Measurements from ENCODE around the gene MAN1C1. TPM values are rescaled to one million over a fixed set of nuclear protein-coding genes. Genes with fewer than 3 reads are reported as not detected.
A peak's percentile ranks its signal among the peaks of the same experiment; 100 is the strongest.

Gene MAN1C1
- polyA plus RNA-seq, 1 of the 3 experiments (the other 2 are of a cell fraction) = 0.20 TPM

- Histone ChIP-seq H3F3A (replicated peaks; ENCODE audit: insufficient read depth) (no peaks in the 10 kb centered on the region), H2AFZ (ENCODE audit: low read depth) (0 out of 2 replicates have a peak overlapping the region, but pooled peaks have one; percentile 40), H3K9ac (no peak overlapping the region), H4K20me1 (ENCODE audit: insufficient read depth) (no peaks in the 10 kb centered on the region), H3K4me1 (ENCODE audit: control insufficient read depth in 1 of 2, insufficient read depth in 2 of 2, low read depth in 1 of 2, low read length in 1 of 2) (peaks cover 0 to 29% of the 10 kb centered on the region in 2 experiments; a peak in 2 of 4 replicates), H3K79me2 (ENCODE audit: insufficient read depth) (no peaks in the 10 kb centered on the region), H3K36me3 (replicated peaks in 1 of 2; ENCODE audit: control insufficient read depth in 1 of 2, insufficient read depth in 2 of 2, low read length in 1 of 2) (no peaks in the 10 kb centered on the region), H3K9me3 (no peaks in the 10 kb centered on the region), H3K9me2 (no peaks in the 10 kb centered on the region), H3K27ac (ENCODE audit: low read depth in 2 of 2, low read length in 1 of 2) (no peak overlapping the region), H3K4me3 (ENCODE audit: low read depth in 2 of 2, low read length in 1 of 2) (no peak overlapping the region), H3K27me3 (ENCODE audit: insufficient read depth) (peaks cover 34% of the 10 kb centered on the region), H3K4me2 (no peak overlapping the region; the same call in 1 of the 2 replicates)
- ChIA-PET POLR2A (no interaction called here), CTCF (interaction anchor here (0.6 to 4.6 kb wide), 18 partner anchors 8 to 190 kb away, joined by 3 to 26 read pairs (median 8); partner anchors contain the start of gene SELENON)
- WGBS (ENCODE audit: low lambda C conversion rate) = 73% methylated on average over 4 of the region's 4 CpGs
- TF ChIP-seq, protein P1, sequence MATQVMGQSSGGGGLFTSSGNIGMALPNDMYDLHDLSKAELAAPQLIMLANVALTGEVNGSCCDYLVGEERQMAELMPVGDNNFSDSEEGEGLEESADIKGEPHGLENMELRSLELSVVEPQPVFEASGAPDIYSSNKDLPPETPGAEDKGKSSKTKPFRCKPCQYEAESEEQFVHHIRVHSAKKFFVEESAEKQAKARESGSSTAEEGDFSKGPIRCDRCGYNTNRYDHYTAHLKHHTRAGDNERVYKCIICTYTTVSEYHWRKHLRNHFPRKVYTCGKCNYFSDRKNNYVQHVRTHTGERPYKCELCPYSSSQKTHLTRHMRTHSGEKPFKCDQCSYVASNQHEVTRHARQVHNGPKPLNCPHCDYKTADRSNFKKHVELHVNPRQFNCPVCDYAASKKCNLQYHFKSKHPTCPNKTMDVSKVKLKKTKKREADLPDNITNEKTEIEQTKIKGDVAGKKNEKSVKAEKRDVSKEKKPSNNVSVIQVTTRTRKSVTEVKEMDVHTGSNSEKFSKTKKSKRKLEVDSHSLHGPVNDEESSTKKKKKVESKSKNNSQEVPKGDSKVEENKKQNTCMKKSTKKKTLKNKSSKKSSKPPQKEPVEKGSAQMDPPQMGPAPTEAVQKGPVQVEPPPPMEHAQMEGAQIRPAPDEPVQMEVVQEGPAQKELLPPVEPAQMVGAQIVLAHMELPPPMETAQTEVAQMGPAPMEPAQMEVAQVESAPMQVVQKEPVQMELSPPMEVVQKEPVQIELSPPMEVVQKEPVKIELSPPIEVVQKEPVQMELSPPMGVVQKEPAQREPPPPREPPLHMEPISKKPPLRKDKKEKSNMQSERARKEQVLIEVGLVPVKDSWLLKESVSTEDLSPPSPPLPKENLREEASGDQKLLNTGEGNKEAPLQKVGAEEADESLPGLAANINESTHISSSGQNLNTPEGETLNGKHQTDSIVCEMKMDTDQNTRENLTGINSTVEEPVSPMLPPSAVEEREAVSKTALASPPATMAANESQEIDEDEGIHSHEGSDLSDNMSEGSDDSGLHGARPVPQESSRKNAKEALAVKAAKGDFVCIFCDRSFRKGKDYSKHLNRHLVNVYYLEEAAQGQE (IDR thresholded peaks at IDR 0.05; ENCODE audit: low read depth, low read length) = no peak
- no peak for TF ChIP-seq RCOR1 (IDR thresholded peaks at IDR 0.05; ENCODE audit: low read length)
- no peak for TF ChIP-seq FOXM1 (IDR thresholded peaks at IDR 0.05; ENCODE audit: low read depth)
- DNase-seq = no peak
Measured at GRCh38 chr1:25620211-25620610, 3.6 kb downstream of the MAN1C1 start.

DNA sequence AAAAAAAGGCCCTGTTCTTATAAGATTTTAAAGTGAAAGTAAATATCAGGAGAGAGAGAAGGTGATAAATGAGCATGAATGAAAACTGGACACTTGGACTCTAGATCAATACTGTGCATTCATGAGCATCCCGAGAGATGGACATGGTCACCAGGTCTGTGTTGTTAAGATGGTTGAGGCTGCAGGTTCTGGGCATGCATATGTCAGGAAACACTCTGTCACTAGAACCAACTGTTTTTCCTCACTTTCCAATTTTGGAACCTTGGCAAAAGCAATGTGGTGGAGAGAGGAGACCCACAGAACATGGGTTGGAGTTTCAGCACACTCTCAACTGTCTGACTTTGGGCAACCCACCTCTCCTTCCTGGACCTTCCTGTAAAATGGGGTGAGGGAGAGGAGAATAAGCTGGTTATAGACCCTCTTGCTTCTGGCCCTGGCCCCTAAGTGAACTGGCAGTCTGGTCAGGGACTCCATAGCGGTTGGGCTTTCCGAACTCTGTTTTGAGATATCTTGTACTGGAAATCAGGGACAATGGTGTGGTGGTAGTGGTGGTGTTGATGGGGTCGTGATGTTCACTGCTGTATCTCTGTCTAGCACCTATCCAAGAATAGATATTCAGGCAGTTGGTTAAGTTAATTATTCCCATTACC is 4.2 kb downstream of the MAN1C1 start:
- Histone ChIP-seq H3K4me3 (ENCODE audit: low read depth in 2 of 2, low read length in 1 of 2) (no peak overlapping the region), H4K20me1 (ENCODE audit: insufficient read depth) (no peaks in the 10 kb centered on the region), H3F3A (replicated peaks; ENCODE audit: insufficient read depth) (no peaks in the 10 kb centered on the region), H3K4me1 (ENCODE audit: control insufficient read depth in 1 of 2, insufficient read depth in 2 of 2, low read depth in 1 of 2, low read length in 1 of 2) (peaks cover 0 to 23% of the 10 kb centered on the region in 2 experiments; a peak in 2 of 4 replicates), H3K4me2 (no peak overlapping the region; the same call in 1 of the 2 replicates), H3K9me2 (no peaks in the 10 kb centered on the region), H3K9ac (no peak overlapping the region), H2AFZ (ENCODE audit: low read depth) (0 out of 2 replicates have a peak overlapping the region, but pooled peaks have one; percentile 40), H3K27ac (ENCODE audit: low read depth in 2 of 2, low read length in 1 of 2) (no peak overlapping the region), H3K27me3 (ENCODE audit: insufficient read depth) (peaks cover 34% of the 10 kb centered on the region), H3K9me3 (no peaks in the 10 kb centered on the region), H3K36me3 (replicated peaks in 1 of 2; ENCODE audit: control insufficient read depth in 1 of 2, insufficient read depth in 2 of 2, low read length in 1 of 2) (no peaks in the 10 kb centered on the region), H3K79me2 (ENCODE audit: insufficient read depth) (no peaks in the 10 kb centered on the region)
- CTCF ChIA-PET = interaction anchor here (0.6 to 2.4 kb wide), 6 partner anchors 12 to 175 kb away, joined by 3 to 25 read pairs (median 6); no protein-coding TSS in a partner anchor
- POLR2A ChIA-PET = no interaction called here
- no peak for DNase-seq
- WGBS (ENCODE audit: low lambda C conversion rate) = 39% methylated on average over 3 of the region's 4 CpGs
- TF ChIP-seq FOXJ3 (CRISPR knock-in tag; IDR thresholded peaks at IDR 0.05) (no peak), RXRA (IDR thresholded peaks at IDR 0.05; ENCODE audit: borderline replicate concordance, low read depth) (no peak), GATA2 (CRISPR knock-in tag; IDR thresholded peaks at IDR 0.05) (no peak), EP300 (IDR thresholded peaks at IDR 0.05; ENCODE audit: borderline replicate concordance in 1 of 2, low read depth in 1 of 2, low read length in 1 of 2) (no peak), JUND (IDR thresholded peaks at IDR 0.05) (no peak), YY1 (IDR thresholded peaks at IDR 0.05; ENCODE audit: low read depth) (no peak), IRF3 (IDR thresholded peaks at IDR 0.05; ENCODE audit: low read depth, low read length) (no peak), USF1 (IDR thresholded peaks at IDR 0.05; ENCODE audit: borderline replicate concordance, low read depth) (no peak), CHD2 (IDR thresholded peaks at IDR 0.05; ENCODE audit: low read length, partially characterized antibody) (no peak), EZH2phosphoT487 (IDR thresholded peaks at IDR 0.05; ENCODE audit: borderline replicate concordance, low read depth) (no peak), NRF1 (IDR thresholded peaks at IDR 0.05; ENCODE audit: low read depth, low read length) (no peak), TEAD4 (IDR thresholded peaks at IDR 0.05; ENCODE audit: borderline replicate concordance, insufficient read depth) (no peak), MAX (IDR thresholded peaks at IDR 0.05; ENCODE audit: low read depth) (no peak), GABPA (IDR thresholded peaks at IDR 0.05; ENCODE audit: low read depth) (no peak), MEF2A (IDR thresholded peaks at IDR 0.05; ENCODE audit: borderline replicate concordance, low read depth) (no peak)
- TF ChIP-seq, protein P2, sequence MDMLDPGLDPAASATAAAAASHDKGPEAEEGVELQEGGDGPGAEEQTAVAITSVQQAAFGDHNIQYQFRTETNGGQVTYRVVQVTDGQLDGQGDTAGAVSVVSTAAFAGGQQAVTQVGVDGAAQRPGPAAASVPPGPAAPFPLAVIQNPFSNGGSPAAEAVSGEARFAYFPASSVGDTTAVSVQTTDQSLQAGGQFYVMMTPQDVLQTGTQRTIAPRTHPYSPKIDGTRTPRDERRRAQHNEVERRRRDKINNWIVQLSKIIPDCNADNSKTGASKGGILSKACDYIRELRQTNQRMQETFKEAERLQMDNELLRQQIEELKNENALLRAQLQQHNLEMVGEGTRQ (IDR thresholded peaks at IDR 0.05; ENCODE audit: borderline replicate concordance, low read depth, low read length) = no peak
